Fibroblast of lung (primary cell): ENCODE measurements around the gene OTUD7B.

Experiments
- CTCF ChIP-seq, 2 donors: IDR thresholded peaks in 1 of 2; conservative IDR thresholded peaks in 1 of 2; 1 replicate in 1 of 2; 2 replicates in 1 of 2; pipeline ENCODE4 v1.5.1; 2011 to 2012; ENCODE audit warnings: low read length in 2 of 2, control low read depth in 1 of 2, inconsistent platforms in 1 of 2, low read depth in 1 of 2, mild to moderate bottlenecking in 1 of 2
- EZH2 ChIP-seq: IDR thresholded peaks from 2 replicates; pipeline ENCODE4 v1.5.1; 2012; ENCODE audit warnings: low read length, control low read depth, mild to moderate bottlenecking; ENCODE audit errors: missing control alignments

- no peak for TF ChIP-seq EZH2
- TF ChIP-seq CTCF (conservative IDR thresholded peaks at IDR 0.05 in 1 of 2, IDR thresholded peaks at IDR 0.05 in 1 of 2; ENCODE audit: low read depth in 1 of 2, low read length in 2 of 2): no peak
Observed at GRCh38 chr1:149995927-149996326, 14.6 kb downstream of the OTUD7B start.
